Loucy (cell line): ENCODE measurements around the gene TMEM208.

Experiments used
- CTCF ChIP-seq: fragments of 200-600 bp; sonication (generic); conservative IDR thresholded peaks from 2 replicates; pipeline ENCODE4 v1.5.1; 2014; ENCODE audit warnings: mild to moderate bottlenecking, antibody characterized with exemption, low read length
- EZH2phosphoT487 ChIP-seq: fragments of 200-600 bp; IDR thresholded peaks from 2 replicates; pipeline ENCODE4 v1.6.1; 2018; ENCODE audit warnings: antibody characterized with exemption, mild to moderate bottlenecking, moderate library complexity, borderline replicate concordance

GRCh38 chr16:67242138-67242730, 15.3 kb downstream of the TMEM208 start:
- no peak for TF ChIP-seq CTCF
- TF ChIP-seq EZH2phosphoT487: no peak
